Measurements from ENCODE around the gene PLEKHG1.
A peak's percentile ranks its signal among the peaks of the same experiment; 100 is the strongest.

PLEKHG1 gene

GRCh38 chr6:150590446-150590845, 9.2 kb upstream of the PLEKHG1 start:
- DNase-seq = peak; percentile 48

GRCh38 chr6:150592377-150592995, 7.2 kb upstream of the PLEKHG1 start:
- no peak for DNase-seq

GRCh38 chr6:150593119-150593518, 6.6 kb upstream of the PLEKHG1 start:
- no peak for DNase-seq

- DNase-seq = no peak
These were observed 3.2 kb upstream of the PLEKHG1 start for GRCh38 chr6:150596439-150596838.

- no peak for DNase-seq
These were observed 1.3 kb upstream of the PLEKHG1 start for GRCh38 chr6:150598401-150598800.

GRCh38 chr6:150598858-150599198, 857 bp upstream of the PLEKHG1 start:
- no peak for DNase-seq

GRCh38 chr6:150600010-150600300, 270 bp downstream of the PLEKHG1 start:
- no peak for DNase-seq

- peak; percentile 83 for DNase-seq
These were observed 774 bp downstream of the PLEKHG1 start for GRCh38 chr6:150600301-150601017.

- no peak for DNase-seq
These were observed 1.8 kb downstream of the PLEKHG1 start for GRCh38 chr6:150601439-150601838.

GRCh38 chr6:150603176-150603575, 3.5 kb downstream of the PLEKHG1 start:
- no peak for DNase-seq

GRCh38 chr6:150604467-150604866, 4.8 kb downstream of the PLEKHG1 start:
- DNase-seq = no peak

- DNase-seq = no peak
These were observed 5.6 kb downstream of the PLEKHG1 start for GRCh38 chr6:150605333-150605732.

GRCh38 chr6:150606168-150606591, 6.5 kb downstream of the PLEKHG1 start:
- DNase-seq = no peak

- no peak for DNase-seq
These were observed 7.1 kb downstream of the PLEKHG1 start for GRCh38 chr6:150606647-150607328.

GRCh38 chr6:150607329-150607650, 7.6 kb downstream of the PLEKHG1 start:
- no peak for DNase-seq

- no peak for DNase-seq
These were observed 10.9 kb downstream of the PLEKHG1 start for GRCh38 chr6:150610584-150610983.

- DNase-seq = no peak
These were observed 13.6 kb downstream of the PLEKHG1 start for GRCh38 chr6:150613269-150613668.

- no peak for DNase-seq
These were observed 16.3 kb downstream of the PLEKHG1 start for GRCh38 chr6:150615967-150616366.

- DNase-seq = no peak
These were observed 16.9 kb downstream of the PLEKHG1 start for GRCh38 chr6:150616586-150616985.

- DNase-seq = no peak
These were observed 17.4 kb downstream of the PLEKHG1 start for GRCh38 chr6:150617062-150617461.

GRCh38 chr6:150617496-150618460, 18.1 kb downstream of the PLEKHG1 start:
- DNase-seq = no peak

GRCh38 chr6:150619275-150619674, 19.6 kb downstream of the PLEKHG1 start:
- no peak for DNase-seq

- no peak for DNase-seq
These were observed 20.6 kb downstream of the PLEKHG1 start for GRCh38 chr6:150620244-150620643.

Measured in DMS153 (cell line).